H9 (cell line): ENCODE results near the gene AQP2. TPM values are rescaled to one million over a fixed set of nuclear protein-coding genes. Genes with fewer than 3 reads are reported as not detected.

ENCODE experiments used
- DNase-seq: peaks from one replicate; pipeline ENCODE4 v3.0.0-alpha.2; 2017
- H2AFZ ChIP-seq: one replicate; pipeline ENCODE4 v1.6.1; 2013; ENCODE audit warnings: mild to moderate bottlenecking, low read length, control low read depth, moderate library complexity
- H2AK5ac ChIP-seq: 2 replicates; pipeline ENCODE4 v1.6.1; 2013; ENCODE audit warnings: low read length, control low read depth, mixed read lengths; ENCODE audit not compliant: insufficient read length
- H2BK120ac ChIP-seq: one replicate; pipeline ENCODE4 v1.6.1; 2013; ENCODE audit warnings: low read depth, mild to moderate bottlenecking, low read length, control low read depth, inconsistent platforms; ENCODE audit not compliant: poor library complexity, severe bottlenecking
- H2BK12ac ChIP-seq: 2 replicates; pipeline ENCODE4 v1.6.1; 2013; ENCODE audit warnings: low read length, control low read depth, mixed read lengths, low read depth; ENCODE audit not compliant: insufficient read length
- H2BK15ac ChIP-seq: 2 replicates; pipeline ENCODE4 v1.6.1; 2013; ENCODE audit warnings: low read depth, low read length, control low read depth
- H2BK20ac ChIP-seq: one replicate; pipeline ENCODE4 v1.6.1; 2013; ENCODE audit warnings: low read depth, mild to moderate bottlenecking, low read length, control low read depth, inconsistent platforms; ENCODE audit not compliant: poor library complexity, severe bottlenecking
- H2BK5ac ChIP-seq: 2 replicates; pipeline ENCODE4 v1.6.1; 2013; ENCODE audit warnings: low read length, control low read depth, mixed read lengths; ENCODE audit not compliant: insufficient read length
- H3K14ac ChIP-seq: 2 replicates; pipeline ENCODE4 v1.6.1; 2013; ENCODE audit warnings: low read length, control low read depth; ENCODE audit not compliant: insufficient read depth
- H3K18ac ChIP-seq: 2 replicates; pipeline ENCODE4 v1.6.1; 2013; ENCODE audit warnings: low read depth, mild to moderate bottlenecking, mixed read lengths, low read length, control low read depth; ENCODE audit not compliant: insufficient read length
- H3K23ac ChIP-seq: 2 replicates; pipeline ENCODE4 v1.6.1; 2013; ENCODE audit warnings: low read length, control low read depth, mixed read lengths, low read depth; ENCODE audit not compliant: insufficient read length
- H3K23me2 ChIP-seq: 2 replicates; pipeline ENCODE4 v1.6.1; 2013; ENCODE audit warnings: low read depth, mild to moderate bottlenecking, mixed read lengths, low read length, control low read depth; ENCODE audit not compliant: insufficient read length, poor library complexity, severe bottlenecking
- H3K27ac ChIP-seq: 2 replicates; pipeline ENCODE4 v1.5.1; 2013; ENCODE audit warnings: low read length, control low read depth, mixed read lengths, low read depth; ENCODE audit not compliant: insufficient read length
- H3K27me3 ChIP-seq: 2 replicates; pipeline ENCODE4 v1.6.1; 2013; ENCODE audit warnings: low read length, control low read depth, inconsistent platforms; ENCODE audit not compliant: insufficient read depth
- H3K4ac ChIP-seq: 2 replicates; pipeline ENCODE4 v1.6.1; 2013; ENCODE audit warnings: low read depth, mild to moderate bottlenecking, control low read depth, inconsistent platforms, low read length, moderate library complexity
- H3K4me1 ChIP-seq: 2 replicates; pipeline ENCODE4 v1.6.1; 2013; ENCODE audit warnings: low read length, control low read depth, inconsistent platforms; ENCODE audit not compliant: insufficient read depth
- H3K4me2 ChIP-seq: 2 replicates; pipeline ENCODE4 v1.6.1; 2013; ENCODE audit warnings: low read length, control low read depth, mixed read lengths; ENCODE audit not compliant: insufficient read length, insufficient read depth
- H3K56ac ChIP-seq: 2 replicates; pipeline ENCODE4 v1.6.1; 2013; ENCODE audit warnings: low read depth, mild to moderate bottlenecking, mixed read lengths, low read length, control low read depth; ENCODE audit not compliant: insufficient read length
- H3K79me1 ChIP-seq: 2 replicates; pipeline ENCODE4 v1.6.1; 2013; ENCODE audit warnings: low read depth, mild to moderate bottlenecking, moderate library complexity, low read length, control low read depth, inconsistent platforms; ENCODE audit not compliant: insufficient read depth, poor library complexity, severe bottlenecking
- H3K79me2 ChIP-seq: 2 replicates; pipeline ENCODE4 v1.6.1; 2013; ENCODE audit warnings: low read length, control low read depth, inconsistent platforms; ENCODE audit not compliant: insufficient read depth
- H3K9ac ChIP-seq: 2 replicates; pipeline ENCODE4 v1.6.1; 2013; ENCODE audit warnings: low read length, control low read depth, mixed read lengths; ENCODE audit not compliant: insufficient read length; ENCODE audit errors: extremely low read depth
- H3K9me3 ChIP-seq: one replicate; pipeline ENCODE4 v1.6.1; 2013; ENCODE audit warnings: low read depth, low read length, inconsistent platforms; ENCODE audit not compliant: control insufficient read depth
- H3T11ph ChIP-seq: one replicate; pipeline ENCODE4 v1.6.1; 2013; ENCODE audit warnings: mild to moderate bottlenecking, low read length, control low read depth, inconsistent platforms
- H4K20me1 ChIP-seq: one replicate; pipeline ENCODE4 v1.6.1; 2013; ENCODE audit not compliant: control insufficient read depth, insufficient read length, insufficient read depth
- H4K5ac ChIP-seq: 2 replicates; pipeline ENCODE4 v1.6.1; 2013; ENCODE audit warnings: low read depth, mild to moderate bottlenecking, mixed read lengths, low read length, control low read depth; ENCODE audit not compliant: insufficient read length
- H4K8ac ChIP-seq: replicated peaks from 2 replicates; pipeline ENCODE4 v1.6.1; 2013; ENCODE audit warnings: low read length, control low read depth, mixed read lengths, low read depth; ENCODE audit not compliant: insufficient read length
- H4K91ac ChIP-seq: 2 replicates; pipeline ENCODE4 v1.6.1; 2013; ENCODE audit warnings: low read depth, mild to moderate bottlenecking, moderate library complexity, mixed read lengths, low read length, control low read depth; ENCODE audit not compliant: insufficient read length
- H3K27ac Mint-ChIP-seq, 3 experiments: 2 replicates in 2 of 3; 3 replicates in 1 of 3; pipeline ENCODE4 v1.8.0; 2020 to 2021; ENCODE audit warnings: mixed read lengths in 3 of 3, mild to moderate bottlenecking in 1 of 3, moderate library complexity in 1 of 3
- H3K27me3 Mint-ChIP-seq: 2 replicates; pipeline ENCODE4 v1.8.0; 2021; ENCODE audit warnings: low read depth, mild to moderate bottlenecking, moderate library complexity, mixed read lengths
- H3K36me3 Mint-ChIP-seq, 3 experiments: 2 replicates in 2 of 3; 3 replicates in 1 of 3; pipeline ENCODE4 v1.8.0; 2020 to 2021; ENCODE audit warnings: low read depth in 3 of 3, mixed read lengths in 3 of 3; ENCODE audit not compliant: insufficient read depth in 1 of 3
- H3K4me1 Mint-ChIP-seq, 2 experiments: 2 replicates each; pipeline ENCODE4 v1.8.0; 2020; ENCODE audit warnings: mixed read lengths in 2 of 2
- H3K4me3 Mint-ChIP-seq, 2 experiments: 2 replicates in 1 of 2; 3 replicates in 1 of 2; pipeline ENCODE4 v1.8.0; 2020 to 2021; ENCODE audit warnings: mild to moderate bottlenecking in 2 of 2, mixed read lengths in 2 of 2, moderate library complexity in 1 of 2
- H3K9me3 Mint-ChIP-seq, 2 experiments: 2 replicates in 1 of 2; 3 replicates in 1 of 2; pipeline ENCODE4 v1.8.0; 2020; ENCODE audit warnings: mild to moderate bottlenecking in 2 of 2, mixed read lengths in 2 of 2, moderate library complexity in 1 of 2
- CTCF ChIP-seq: fragments of 200-600 bp; sonication (generic); conservative IDR thresholded peaks from 3 replicates; pipeline ENCODE4 v1.8.0; 2021; ENCODE audit warnings: antibody characterized with exemption, mild to moderate bottlenecking
- WGBS: extraction: QIAGEN DNeasy Blood & Tissue Kit; methylation state at CpG from one replicate; pipeline ENCODE4 v1.1.7; 2013; ENCODE audit warnings: missing lambda C conversion rate, low lambda C conversion rate, mixed read lengths; ENCODE audit not compliant: insufficient read length; ENCODE audit errors: extremely low coverage; 5-methylcytosine and 5-hydroxymethylcytosine counted together
- total RNA-seq: library from RNA; stranded (reverse); gene quantifications from 2 replicates; pipeline ENCODE4 v1.2.1, GENCODE V29; 2021

The AQP2 gene
- total RNA-seq, 1 experiment from 2014 or later = not detected

GRCh38 chr12:49964849-49965624 is 14.5 kb downstream of the AQP2 start:
- no peak overlapping the region for H2BK15ac ChIP-seq
- no peaks in the 10 kb centered on the region for H3K79me1 ChIP-seq
- no peak for DNase-seq
- H3K4me2 ChIP-seq = no peak overlapping the region
- no peak overlapping the region for H2BK12ac ChIP-seq
- H3K4me3 Mint-ChIP-seq = no peak overlapping the region
- H2AFZ ChIP-seq = no peak overlapping the region
- no peaks in the 10 kb centered on the region for H3K79me2 ChIP-seq
- H2BK20ac ChIP-seq = no peak overlapping the region
- H3K9me3 ChIP-seq = no peaks in the 10 kb centered on the region
- no peak overlapping the region for H3T11ph ChIP-seq
- H3K9ac ChIP-seq = no peak overlapping the region
- H3K27me3 Mint-ChIP-seq = peaks cover 61% of the 10 kb centered on the region
- no peak overlapping the region for H4K5ac ChIP-seq
- no peak overlapping the region for H3K14ac ChIP-seq
- no peak overlapping the region for H2AK5ac ChIP-seq
- H3K27ac Mint-ChIP-seq = no peak overlapping the region
- H3K27ac ChIP-seq = no peak overlapping the region
- no peak overlapping the region for H3K56ac ChIP-seq
- no peak for TF ChIP-seq CTCF
- H3K36me3 Mint-ChIP-seq = no peaks in the 10 kb centered on the region
- no peaks in the 10 kb centered on the region for H4K20me1 ChIP-seq
- peaks cover 5% of the 10 kb centered on the region for H3K23me2 ChIP-seq
- H3K9me3 Mint-ChIP-seq = no peaks in the 10 kb centered on the region
- H2BK120ac ChIP-seq = no peak overlapping the region
- H3K27me3 ChIP-seq = peaks cover 12% of the 10 kb centered on the region
- no peak overlapping the region for H3K4ac ChIP-seq
- no peak overlapping the region for H4K91ac ChIP-seq
- no peak overlapping the region for H2BK5ac ChIP-seq
- peaks cover 5% of the 10 kb centered on the region; the same call in 1 of the 2 replicates for H3K4me1 ChIP-seq
- H3K18ac ChIP-seq = no peak overlapping the region
- H3K4me1 Mint-ChIP-seq = peaks cover 24 to 26% of the 10 kb centered on the region in 2 experiments
- no CpG with 5 or more reads among the region's 13 CpGs for WGBS
- H4K8ac ChIP-seq = no peak overlapping the region
- H3K23ac ChIP-seq = no peak overlapping the region
